Central memory CD8-positive, alpha-beta T cell (primary cell): ENCODE data around the gene BSN.

Experiments used
- ATAC-seq: fragments of 150-1000 bp; cut with Tn5 transposase; replicated peaks from 2 replicates; pipeline ENCODE4 v1.10.0; 2022; ENCODE audit warnings: mild to moderate bottlenecking, moderate FRiP score, moderate number of reproducible peaks; ENCODE audit not compliant: poor library complexity, severe bottlenecking; ENCODE audit errors: extremely low read depth
- DNase-seq, 2 donors: peaks; one replicate each; pipeline ENCODE4 v3.0.0; 2021; ENCODE audit warnings: low spot score in 2 of 2
- H3K27ac Mint-ChIP-seq: one replicate; pipeline ENCODE4 v1.8.0; 2022; ENCODE audit warnings: low read depth, mild to moderate bottlenecking, moderate library complexity, mixed read lengths
- H3K27me3 Mint-ChIP-seq: one replicate; pipeline ENCODE4 v1.8.0; 2022; ENCODE audit warnings: mixed read lengths
- H3K36me3 Mint-ChIP-seq: one replicate; pipeline ENCODE4 v1.8.0; 2022; ENCODE audit warnings: mild to moderate bottlenecking, moderate library complexity, mixed read lengths; ENCODE audit not compliant: insufficient read depth
- H3K4me1 Mint-ChIP-seq: one replicate; pipeline ENCODE4 v1.8.0; 2022; ENCODE audit warnings: mixed read lengths
- H3K4me3 Mint-ChIP-seq: one replicate; pipeline ENCODE4 v1.8.0; 2022; ENCODE audit warnings: mild to moderate bottlenecking, moderate library complexity, mixed read lengths
- H3K9me3 Mint-ChIP-seq: one replicate; pipeline ENCODE4 v1.8.0; 2022; ENCODE audit warnings: mixed read lengths

Gene BSN

DNA sequence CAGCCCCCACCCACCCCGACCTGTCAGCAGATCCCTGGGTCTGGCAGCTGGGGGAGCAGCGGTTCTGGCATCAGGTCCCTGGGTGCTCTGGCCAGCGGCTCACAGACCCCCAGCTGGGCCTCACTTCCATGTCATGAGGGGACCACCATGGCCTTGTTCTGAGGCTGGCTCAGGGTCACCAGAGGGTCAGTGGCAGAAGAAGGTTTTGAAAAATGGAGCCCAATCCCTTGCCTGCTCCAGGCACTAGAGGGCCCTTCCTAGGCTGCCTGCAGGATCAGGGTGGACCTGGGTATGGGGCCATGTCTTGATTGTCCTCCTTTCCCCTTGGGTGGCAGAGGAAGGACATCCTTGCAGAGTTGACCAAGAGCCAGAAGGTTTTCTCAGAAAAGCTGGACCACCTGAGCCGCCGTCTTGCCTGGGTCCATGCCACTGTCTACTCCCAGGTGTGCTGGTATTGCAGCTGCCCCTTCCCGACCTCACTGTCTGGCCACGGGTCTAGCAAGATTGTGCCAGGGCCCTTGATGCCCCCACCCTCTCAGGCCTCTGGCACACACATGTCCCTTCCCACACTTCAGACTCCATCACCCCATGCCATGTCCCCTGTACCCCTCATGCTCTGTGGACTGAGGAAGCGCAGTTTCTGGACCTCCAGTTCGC, 152.3 kb downstream of the BSN start:
- Mint-ChIP-seq H3K4me3 (no peak overlapping the region), H3K9me3 (no peaks in the 10 kb centered on the region), H3K4me1 (no peaks in the 10 kb centered on the region), H3K27me3 (no peaks in the 10 kb centered on the region), H3K36me3 (peaks cover 6% of the 10 kb centered on the region), H3K27ac (no peak overlapping the region)
- ATAC-seq (no peak), DNase-seq (no peak)

GRCh38 chr3:49707113-49707480, 152.8 kb downstream of the BSN start:
- Mint-ChIP-seq H3K4me3 (no peak overlapping the region), H3K27ac (no peak overlapping the region)

DNA sequence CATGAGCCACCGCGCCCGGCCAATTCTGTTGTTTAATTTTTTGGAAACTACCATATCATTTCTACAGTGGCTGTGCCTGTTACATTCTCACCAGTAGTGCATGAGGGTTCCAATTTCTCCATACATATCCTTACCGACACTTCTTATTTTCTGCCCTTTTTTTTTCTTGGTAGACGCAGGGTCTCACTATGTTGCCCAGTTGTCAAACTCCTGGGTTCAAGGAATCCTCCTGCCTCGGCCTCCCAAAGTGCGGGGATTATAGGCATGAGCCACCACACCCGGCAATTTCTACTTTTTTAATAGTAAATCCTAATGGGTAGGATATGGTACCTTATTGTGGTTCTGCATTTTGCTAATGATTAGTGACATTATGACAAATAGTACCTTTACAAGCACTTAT, 155.6 kb downstream of the BSN start:
- ATAC-seq (no peak), DNase-seq (no peak)
- Mint-ChIP-seq H3K27ac (no peak overlapping the region), H3K36me3 (peaks cover 4% of the 10 kb centered on the region), H3K4me3 (no peak overlapping the region), H3K4me1 (no peaks in the 10 kb centered on the region), H3K27me3 (no peaks in the 10 kb centered on the region), H3K9me3 (no peaks in the 10 kb centered on the region)

More at GRCh38 chr3:49707113-49707480, 152.8 kb downstream of the BSN start:
- Mint-ChIP-seq H3K27me3 (no peaks in the 10 kb centered on the region), H3K9me3 (no peaks in the 10 kb centered on the region), H3K4me1 (no peaks in the 10 kb centered on the region), H3K36me3 (peaks cover 6% of the 10 kb centered on the region)
- ATAC-seq (no peak), DNase-seq (no peak)

DNA sequence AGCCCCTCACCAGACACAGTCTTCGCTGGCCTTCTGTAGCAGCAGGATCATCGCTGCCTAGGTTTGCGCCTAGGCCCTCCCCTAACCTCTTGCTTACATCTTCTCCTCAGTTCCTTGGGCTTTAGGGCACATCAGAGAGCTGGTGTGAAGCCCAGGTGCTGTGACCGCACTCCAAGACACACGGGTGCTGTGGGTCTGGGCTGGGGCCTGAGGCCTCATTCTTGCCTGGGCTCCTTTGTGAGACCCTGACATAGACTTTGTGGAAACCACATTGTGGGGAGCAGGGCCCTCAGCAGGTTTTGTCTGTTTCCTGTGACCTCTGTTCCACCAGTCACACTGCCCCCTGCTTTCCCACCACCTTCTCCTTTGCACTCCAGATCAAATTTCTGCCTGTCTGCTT, 157.2 kb downstream of the BSN start:
- H3K27me3 Mint-ChIP-seq, result no peaks in the 10 kb centered on the region
- no peaks in the 10 kb centered on the region for H3K9me3 Mint-ChIP-seq
- H3K4me1 Mint-ChIP-seq, result no peaks in the 10 kb centered on the region
- no peak overlapping the region for H3K27ac Mint-ChIP-seq
- no peak overlapping the region for H3K4me3 Mint-ChIP-seq
- no peak for DNase-seq
- ATAC-seq, result no peak
- H3K36me3 Mint-ChIP-seq, result peaks cover 4% of the 10 kb centered on the region

- no peaks in the 10 kb centered on the region for H3K27me3 Mint-ChIP-seq
- ATAC-seq (no peak), DNase-seq (no peak)
- no peaks in the 10 kb centered on the region for H3K4me1 Mint-ChIP-seq
- H3K9me3 Mint-ChIP-seq, result no peaks in the 10 kb centered on the region
- no peak overlapping the region for H3K27ac Mint-ChIP-seq
- no peak overlapping the region for H3K4me3 Mint-ChIP-seq
- H3K36me3 Mint-ChIP-seq, result peaks cover 4% of the 10 kb centered on the region
Observed at GRCh38 chr3:49712166-49712565, 157.9 kb downstream of the BSN start.

DNA sequence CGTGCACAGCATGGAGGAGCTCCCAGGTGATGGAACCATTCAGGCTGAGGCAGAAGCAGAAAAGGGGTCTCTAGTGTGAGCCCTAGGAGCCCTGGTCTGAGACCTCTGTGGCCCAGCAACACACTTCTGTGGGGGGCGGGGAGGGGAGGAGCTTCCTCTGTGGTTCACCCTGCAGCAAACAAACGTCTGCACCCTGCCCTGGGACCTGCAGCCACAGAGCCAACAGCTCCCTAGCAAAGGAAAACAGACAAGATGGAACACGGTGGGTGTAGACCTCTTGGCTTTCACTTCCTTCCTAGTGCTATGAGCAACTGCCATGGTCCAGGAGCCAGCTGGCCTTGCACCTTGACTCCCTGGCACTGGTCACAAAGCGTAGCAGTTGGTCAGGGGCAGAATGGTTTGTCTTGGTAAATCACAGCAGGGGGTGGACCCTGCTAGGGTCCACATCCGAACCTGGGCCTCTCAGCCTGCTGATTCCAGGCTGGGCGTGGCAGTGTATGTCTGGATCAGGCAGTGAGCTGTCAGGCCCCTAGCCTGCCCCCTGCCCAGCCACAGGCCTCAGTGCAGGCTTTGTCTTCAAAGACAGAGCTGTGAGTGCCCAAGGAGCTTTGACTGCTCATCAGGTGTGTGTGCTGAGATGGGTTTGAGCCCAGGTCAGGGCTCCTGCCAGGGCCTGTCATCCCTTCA, 158.5 kb downstream of the BSN start:
- ATAC-seq (no peak), DNase-seq (no peak)
- H3K4me1 Mint-ChIP-seq, result no peaks in the 10 kb centered on the region
- H3K36me3 Mint-ChIP-seq, result peaks cover 6% of the 10 kb centered on the region
- no peak overlapping the region for H3K27ac Mint-ChIP-seq
- H3K27me3 Mint-ChIP-seq, result no peaks in the 10 kb centered on the region
- no peaks in the 10 kb centered on the region for H3K9me3 Mint-ChIP-seq
- H3K4me3 Mint-ChIP-seq, result no peak overlapping the region

GRCh38 chr3:49713336-49714105, 159.2 kb downstream of the BSN start:
- H3K9me3 Mint-ChIP-seq, result no peaks in the 10 kb centered on the region
- peaks cover 1% of the 10 kb centered on the region for H3K4me1 Mint-ChIP-seq
- H3K27ac Mint-ChIP-seq, result no peak overlapping the region
- no peak overlapping the region for H3K4me3 Mint-ChIP-seq
- no peak for DNase-seq
- ATAC-seq, result no peak
- H3K27me3 Mint-ChIP-seq, result no peaks in the 10 kb centered on the region
- H3K36me3 Mint-ChIP-seq, result peaks cover 6% of the 10 kb centered on the region

DNA sequence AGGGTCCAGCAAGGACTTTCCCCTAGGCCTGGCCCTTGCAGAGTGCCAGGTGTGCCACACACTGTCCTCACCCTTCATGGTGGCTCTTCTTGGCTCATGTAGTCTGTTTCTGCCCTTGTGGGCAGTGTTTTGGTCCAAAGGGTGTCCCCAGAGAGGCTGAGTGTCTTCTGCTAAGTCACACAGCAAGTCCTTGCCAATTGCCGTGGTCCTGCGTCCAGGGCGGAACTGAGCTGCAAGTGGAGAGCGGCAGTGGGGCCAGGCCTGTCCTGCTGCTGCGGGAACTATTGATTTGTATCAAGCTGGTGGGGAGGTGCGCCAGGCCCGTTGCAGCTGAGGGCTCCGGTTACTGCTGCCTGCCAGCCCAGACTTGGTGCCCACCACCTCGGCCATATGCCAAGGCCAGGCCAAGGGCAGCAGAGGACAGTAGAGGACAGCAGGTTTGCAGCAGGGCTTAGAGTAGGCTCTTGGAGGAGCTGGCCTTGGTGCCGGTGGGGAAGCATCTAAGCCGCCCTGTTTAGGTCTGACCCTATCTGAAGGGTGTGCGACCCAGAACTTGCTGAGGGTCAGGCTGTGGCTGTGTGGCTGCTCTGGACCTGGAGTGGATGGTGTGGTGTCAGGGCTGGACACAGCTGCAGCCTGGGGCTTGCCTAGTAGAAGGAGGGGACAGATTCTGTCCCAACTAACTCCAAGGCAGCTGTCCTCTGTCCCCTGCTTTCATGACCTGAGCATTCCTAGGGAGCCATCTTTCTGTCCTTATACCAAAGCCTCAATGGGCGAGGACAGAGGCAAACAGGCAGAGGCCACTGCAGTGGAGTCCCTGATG, 160.7 kb downstream of the BSN start:
- H3K9me3 Mint-ChIP-seq, result no peaks in the 10 kb centered on the region
- no peak for DNase-seq
- H3K27ac Mint-ChIP-seq, result no peak overlapping the region
- H3K4me1 Mint-ChIP-seq, result peaks cover 16% of the 10 kb centered on the region
- peaks cover 11% of the 10 kb centered on the region for H3K36me3 Mint-ChIP-seq
- H3K27me3 Mint-ChIP-seq, result no peaks in the 10 kb centered on the region
- ATAC-seq, result no peak
- no peak overlapping the region for H3K4me3 Mint-ChIP-seq

DNA sequence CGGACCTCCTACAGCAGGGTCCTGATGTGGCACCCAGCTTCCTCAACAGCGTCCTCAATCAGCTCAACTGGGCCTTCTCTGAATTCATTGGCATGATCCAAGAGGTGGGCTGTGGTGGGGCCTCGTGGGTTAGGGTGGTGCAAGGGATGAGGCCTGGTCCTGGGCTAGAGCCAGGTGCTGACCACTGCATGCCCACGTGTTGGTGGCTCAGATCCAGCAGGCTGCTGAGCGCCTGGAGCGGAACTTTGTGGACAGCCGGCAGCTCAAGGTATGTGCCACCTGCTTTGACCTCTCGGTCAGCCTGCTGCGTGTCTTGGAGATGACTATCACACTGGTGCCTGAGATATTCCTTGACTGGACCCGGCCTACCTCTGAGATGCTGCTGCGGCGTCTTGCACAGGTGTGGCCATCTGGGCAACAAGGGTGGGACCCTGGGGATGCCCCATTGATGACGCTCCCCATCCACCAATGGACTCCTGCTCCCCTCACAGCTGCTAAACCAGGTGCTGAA, 161.4 kb downstream of the BSN start:
- H3K27ac Mint-ChIP-seq, result no peak overlapping the region
- no peaks in the 10 kb centered on the region for H3K9me3 Mint-ChIP-seq
- ATAC-seq (no peak), DNase-seq (no peak)
- H3K4me1 Mint-ChIP-seq, result peaks cover 20% of the 10 kb centered on the region
- peaks cover 14% of the 10 kb centered on the region for H3K36me3 Mint-ChIP-seq
- H3K27me3 Mint-ChIP-seq, result no peaks in the 10 kb centered on the region
- H3K4me3 Mint-ChIP-seq, result no peak overlapping the region

DNA sequence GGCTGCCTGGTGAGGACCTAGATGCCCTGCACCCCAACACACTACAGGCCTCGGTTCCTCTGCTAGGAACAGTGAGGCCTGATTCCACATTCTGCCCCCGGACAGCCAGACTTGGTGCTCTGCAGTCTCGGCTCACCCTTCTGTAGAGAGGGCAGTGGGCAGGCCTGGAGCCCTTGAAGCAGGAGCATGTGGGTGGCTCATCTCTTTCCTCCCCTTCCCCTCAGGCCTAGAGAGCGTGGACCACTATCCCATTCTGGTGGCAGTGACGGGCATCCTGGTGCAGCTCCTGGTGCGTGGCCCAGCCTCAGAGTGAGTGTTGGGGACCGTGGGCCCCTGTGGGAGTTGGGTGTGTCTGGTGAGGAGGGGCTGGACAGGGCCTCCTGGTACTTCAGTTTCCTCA, 161.9 kb downstream of the BSN start:
- H3K9me3 Mint-ChIP-seq, result no peaks in the 10 kb centered on the region
- ATAC-seq (no peak), DNase-seq (no peak)
- peaks cover 18% of the 10 kb centered on the region for H3K36me3 Mint-ChIP-seq
- H3K27ac Mint-ChIP-seq, result no peak overlapping the region
- H3K4me3 Mint-ChIP-seq, result no peak overlapping the region
- H3K4me1 Mint-ChIP-seq, result peaks cover 24% of the 10 kb centered on the region
- no peaks in the 10 kb centered on the region for H3K27me3 Mint-ChIP-seq

GRCh38 chr3:49716691-49717210, 162.5 kb downstream of the BSN start:
- H3K36me3 Mint-ChIP-seq, result peaks cover 18% of the 10 kb centered on the region
- H3K9me3 Mint-ChIP-seq, result no peaks in the 10 kb centered on the region
- ATAC-seq, result no peak
- no peak overlapping the region for H3K27ac Mint-ChIP-seq
- H3K27me3 Mint-ChIP-seq, result no peaks in the 10 kb centered on the region
- DNase-seq, result no peak
- H3K4me3 Mint-ChIP-seq, result no peak overlapping the region
- H3K4me1 Mint-ChIP-seq, result peaks cover 24% of the 10 kb centered on the region
